NCI-H345 treated with DMSO at 0.1 percent for 48 hours (cell line): ENCODE measurements around the gene PPP1R14C.

Experiments used
- DNase-seq: peaks from one replicate; lab custom pipeline; 2025; ENCODE audit not compliant: unreplicated experiment; lab: John Stamatoyannopoulos, UW

The PPP1R14C gene

GRCh38 chr6:150189122-150189521 lies 46.3 kb downstream of the PPP1R14C start:
- DNase-seq: no peak

GRCh38 chr6:150191809-150192208 lies 49.0 kb downstream of the PPP1R14C start:
- no peak for DNase-seq

- no peak for DNase-seq
Observed at GRCh38 chr6:150194195-150194594, 51.4 kb downstream of the PPP1R14C start.

- no peak for DNase-seq
Observed at GRCh38 chr6:150195996-150196417, 53.2 kb downstream of the PPP1R14C start.

GRCh38 chr6:150196942-150197745 lies 54.3 kb downstream of the PPP1R14C start:
- peak; percentile 19 for DNase-seq

- no peak for DNase-seq
Observed at GRCh38 chr6:150198532-150198931, 55.7 kb downstream of the PPP1R14C start.

- DNase-seq: no peak
Observed at GRCh38 chr6:150199241-150199640, 56.4 kb downstream of the PPP1R14C start.

- DNase-seq: no peak
Observed at GRCh38 chr6:150200428-150201100, 57.7 kb downstream of the PPP1R14C start.

GRCh38 chr6:150201285-150201684 lies 58.4 kb downstream of the PPP1R14C start:
- no peak for DNase-seq

- DNase-seq: no peak
Observed at GRCh38 chr6:150201772-150202329, 59.0 kb downstream of the PPP1R14C start.

- DNase-seq: no peak
Observed at GRCh38 chr6:150202404-150202803, 59.6 kb downstream of the PPP1R14C start.

- no peak for DNase-seq
Observed at GRCh38 chr6:150202934-150203333, 60.1 kb downstream of the PPP1R14C start.

- no peak for DNase-seq
Observed at GRCh38 chr6:150203378-150203777, 60.5 kb downstream of the PPP1R14C start.

GRCh38 chr6:150203871-150204545 lies 61.2 kb downstream of the PPP1R14C start:
- DNase-seq: no peak

- no peak for DNase-seq
Observed at GRCh38 chr6:150204705-150205472, 62.0 kb downstream of the PPP1R14C start.

GRCh38 chr6:150207931-150208570 lies 65.2 kb downstream of the PPP1R14C start:
- DNase-seq: no peak

- peak; percentile 69 for DNase-seq
Observed at GRCh38 chr6:150208611-150209352, 65.9 kb downstream of the PPP1R14C start.

GRCh38 chr6:150209415-150209814 lies 66.6 kb downstream of the PPP1R14C start:
- DNase-seq: no peak

- DNase-seq: no peak
Observed at GRCh38 chr6:150211700-150212511, 69.1 kb downstream of the PPP1R14C start.
